DOHH2 (cell line): ENCODE data around the gene ATG4A.

ENCODE experiments used
- CTCF ChIP-seq: fragments of 200-600 bp; sonication (generic); IDR thresholded peaks from one replicate; pipeline ENCODE4 v1.5.1; 2014; ENCODE audit warnings: antibody characterized with exemption, mild to moderate bottlenecking, low read depth, low read length; ENCODE audit not compliant: poor library complexity, severe bottlenecking
- EZH2phosphoT487 ChIP-seq: fragments of 200-600 bp; sonication (generic); IDR thresholded peaks from 2 replicates; pipeline ENCODE4 v1.6.1; 2017; ENCODE audit warnings: borderline replicate concordance, mild to moderate bottlenecking, antibody characterized with exemption, low read length, moderate library complexity, mixed read lengths

GRCh38 chrX:108148524-108148923, 56.9 kb downstream of the ATG4A start:
- no peak for TF ChIP-seq CTCF
- no peak for TF ChIP-seq EZH2phosphoT487
